GM10847 (cell line): ENCODE data around the gene POLE2.

ENCODE experiments used
- POLR2A ChIP-seq: IDR thresholded peaks from 2 replicates; pipeline ENCODE4 v1.6.1; 2011; ENCODE audit not compliant: insufficient read length; ENCODE audit errors: extremely low read depth

POLE2 gene

DNA sequence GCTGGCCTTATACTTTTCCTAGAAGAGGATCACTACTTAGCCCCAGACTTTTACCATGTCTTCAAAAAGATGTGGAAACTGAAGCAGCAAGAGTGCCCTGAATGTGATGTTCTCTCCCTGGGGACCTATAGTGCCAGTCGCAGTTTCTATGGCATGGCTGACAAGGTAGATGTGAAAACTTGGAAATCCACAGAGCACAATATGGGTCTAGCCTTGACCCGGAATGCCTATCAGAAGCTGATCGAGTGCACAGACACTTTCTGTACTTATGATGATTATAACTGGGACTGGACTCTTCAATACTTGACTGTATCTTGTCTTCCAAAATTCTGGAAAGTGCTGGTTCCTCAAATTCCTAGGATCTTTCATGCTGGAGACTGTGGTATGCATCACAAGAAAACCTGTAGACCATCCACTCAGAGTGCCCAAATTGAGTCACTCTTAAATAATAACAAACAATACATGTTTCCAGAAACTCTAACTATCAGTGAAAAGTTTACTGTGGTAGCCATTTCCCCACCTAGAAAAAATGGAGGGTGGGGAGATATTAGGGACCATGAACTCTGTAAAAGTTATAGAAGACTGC, 65.9 kb downstream of the POLE2 start:
- TF ChIP-seq POLR2A: no peak

DNA sequence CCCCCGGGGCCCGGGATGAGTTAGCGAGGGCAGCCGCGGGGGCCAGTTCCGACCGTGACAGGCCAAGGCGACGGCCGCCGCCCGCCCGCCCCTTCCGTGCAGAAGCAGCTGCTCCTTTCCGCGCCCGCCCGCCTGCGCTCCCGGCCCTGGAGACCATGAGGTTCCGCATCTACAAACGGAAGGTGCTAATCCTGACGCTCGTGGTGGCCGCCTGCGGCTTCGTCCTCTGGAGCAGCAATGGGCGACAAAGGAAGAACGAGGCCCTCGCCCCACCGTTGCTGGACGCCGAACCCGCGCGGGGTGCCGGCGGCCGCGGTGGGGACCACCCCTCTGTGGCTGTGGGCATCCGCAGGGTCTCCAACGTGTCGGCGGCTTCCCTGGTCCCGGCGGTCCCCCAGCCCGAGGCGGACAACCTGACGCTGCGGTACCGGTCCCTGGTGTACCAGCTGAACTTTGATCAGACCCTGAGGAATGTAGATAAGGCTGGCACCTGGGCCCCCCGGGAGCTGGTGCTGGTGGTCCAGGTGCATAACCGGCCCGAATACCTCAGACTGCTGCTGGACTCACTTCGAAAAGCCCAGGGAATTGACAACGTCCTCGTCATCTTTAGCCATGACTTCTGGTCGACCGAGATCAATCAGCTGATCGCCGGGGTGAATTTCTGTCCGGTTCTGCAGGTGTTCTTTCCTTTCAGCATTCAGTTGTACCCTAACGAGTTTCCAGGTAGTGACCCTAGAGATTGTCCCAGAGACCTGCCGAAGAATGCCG, 66.7 kb downstream of the POLE2 start:
- TF ChIP-seq POLR2A: no peak

DNA sequence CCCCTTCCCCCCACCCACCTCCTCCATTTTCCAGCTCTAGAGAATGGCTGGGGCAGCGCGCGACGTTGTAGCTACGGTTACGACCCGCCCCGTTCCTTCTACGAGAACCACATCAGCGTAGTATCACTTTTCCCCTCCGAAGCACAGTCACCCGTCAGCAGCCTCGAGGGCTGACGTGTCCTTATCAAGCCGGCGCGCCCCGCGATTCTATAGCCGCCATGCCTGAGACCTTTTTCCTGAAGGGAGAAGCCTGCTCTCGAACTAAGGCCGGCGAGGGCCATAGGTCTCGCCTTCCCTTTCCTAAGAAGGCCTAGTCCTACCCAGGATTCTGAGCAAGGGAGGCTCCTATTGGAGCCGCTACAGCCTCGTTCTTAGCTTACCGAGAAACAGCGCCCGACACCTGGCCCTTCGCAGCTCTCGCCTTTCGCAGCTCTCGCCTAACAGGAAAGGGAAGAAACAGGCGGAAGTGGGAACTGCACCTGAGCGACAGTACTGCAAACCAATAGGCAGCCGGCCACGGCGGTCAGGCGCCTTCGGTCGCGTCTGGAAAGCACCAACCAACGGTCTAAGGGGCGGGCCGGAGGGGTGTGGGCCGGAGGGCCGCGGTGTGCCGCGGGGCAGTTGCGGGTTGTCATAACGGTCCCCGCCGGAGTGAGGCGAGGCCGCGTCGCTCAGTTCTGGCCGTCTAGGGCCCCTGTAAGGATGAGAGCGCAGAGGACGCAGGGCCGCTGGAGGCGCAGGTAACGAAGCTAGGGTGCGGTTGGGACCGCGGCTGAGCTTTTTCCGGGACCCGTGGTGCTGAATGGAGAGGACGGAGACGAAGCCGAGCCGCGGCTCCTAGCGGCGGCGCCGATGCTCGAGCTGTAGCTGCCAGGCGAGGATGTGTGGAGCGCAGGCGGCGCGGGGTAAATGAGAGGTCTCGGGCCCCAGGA, 67.6 kb downstream of the POLE2 start, which contains the start of the genes MGAT2 and RPL36AL:
TSS of gene MGAT2 (plus strand) at position 618 of the 932 bp plus-strand sequence. CDS start 470 bp downstream, outside the sequence.
TSS of gene RPL36AL (minus strand) at position 445 of the 932 bp plus-strand sequence. CDS start 1,522 bp downstream, outside the sequence.
- TF ChIP-seq POLR2A: peak; percentile 99

- no peak for TF ChIP-seq POLR2A
Observed at GRCh38 chr14:49619730-49620129, 68.3 kb downstream of the POLE2 start.

DNA sequence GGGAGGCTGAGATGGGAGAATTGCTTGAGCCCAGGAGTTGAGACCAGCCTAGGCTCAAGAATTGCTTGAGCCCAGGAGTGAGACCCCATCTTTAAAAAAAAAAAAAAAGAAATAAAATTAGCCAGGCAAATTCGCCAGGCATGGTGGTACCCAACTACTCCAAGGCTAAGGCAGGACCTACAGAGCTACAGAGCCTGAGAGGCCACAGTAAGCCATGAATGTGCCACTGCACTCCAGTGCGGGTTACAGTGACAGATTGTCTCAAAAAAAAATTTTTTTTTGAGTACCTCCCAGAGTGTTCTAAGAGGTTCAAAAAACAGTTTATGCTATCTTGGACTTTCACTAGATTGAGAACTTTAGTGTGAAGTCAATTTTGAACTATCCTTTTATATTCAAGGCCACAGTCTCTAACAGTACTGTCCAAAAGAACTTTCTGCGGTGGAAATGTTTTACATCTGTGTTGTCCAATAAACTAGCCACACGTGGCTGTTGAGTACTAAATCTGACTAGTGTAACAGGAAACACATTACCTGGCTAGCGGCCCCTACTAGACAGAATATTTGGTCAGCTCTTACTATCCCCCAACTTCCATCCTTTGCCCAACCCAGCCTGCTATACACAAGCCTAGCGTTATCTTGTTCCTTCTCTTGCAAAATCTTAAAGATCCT, 70.0 kb downstream of the POLE2 start:
- TF ChIP-seq POLR2A: no peak

DNA sequence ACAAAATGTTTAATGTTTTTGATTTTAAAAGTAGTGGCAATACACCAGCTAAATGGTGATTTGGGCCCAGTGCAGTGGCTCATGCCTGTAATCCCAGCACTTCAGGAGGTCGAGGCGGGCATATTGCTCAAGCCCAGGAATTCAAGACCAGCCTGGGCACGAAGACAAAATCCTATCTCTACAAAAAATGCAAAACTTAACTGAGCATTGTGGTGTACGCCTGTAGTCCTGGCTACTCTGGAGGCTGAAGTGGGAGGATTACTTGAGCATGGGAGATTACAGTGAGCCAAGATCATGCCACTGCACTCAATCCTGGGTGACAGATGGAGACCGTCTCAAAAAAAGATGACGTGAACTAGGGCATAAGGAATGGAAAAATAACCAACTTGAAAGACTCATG, 72.2 kb downstream of the POLE2 start:
- TF ChIP-seq POLR2A: no peak

DNA sequence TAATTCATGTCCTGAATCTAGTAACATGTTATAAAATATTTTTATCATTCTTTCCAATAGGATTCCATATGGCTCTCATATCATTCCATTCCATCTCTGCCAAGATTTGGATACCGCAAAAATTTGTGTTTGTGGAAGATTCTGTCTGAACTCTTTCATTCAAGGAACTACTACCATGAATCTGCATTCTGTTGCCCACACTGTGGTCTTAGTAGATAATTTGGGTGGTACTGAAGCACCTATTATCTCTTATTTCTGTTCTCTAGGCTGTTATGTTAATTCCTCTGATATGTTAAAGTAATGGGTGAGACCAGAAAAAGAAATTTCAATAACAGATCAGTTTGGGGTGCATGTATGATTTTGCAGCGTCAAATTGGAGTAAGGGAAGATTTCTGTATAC, 73.8 kb downstream of the POLE2 start:
- no peak for TF ChIP-seq POLR2A

DNA sequence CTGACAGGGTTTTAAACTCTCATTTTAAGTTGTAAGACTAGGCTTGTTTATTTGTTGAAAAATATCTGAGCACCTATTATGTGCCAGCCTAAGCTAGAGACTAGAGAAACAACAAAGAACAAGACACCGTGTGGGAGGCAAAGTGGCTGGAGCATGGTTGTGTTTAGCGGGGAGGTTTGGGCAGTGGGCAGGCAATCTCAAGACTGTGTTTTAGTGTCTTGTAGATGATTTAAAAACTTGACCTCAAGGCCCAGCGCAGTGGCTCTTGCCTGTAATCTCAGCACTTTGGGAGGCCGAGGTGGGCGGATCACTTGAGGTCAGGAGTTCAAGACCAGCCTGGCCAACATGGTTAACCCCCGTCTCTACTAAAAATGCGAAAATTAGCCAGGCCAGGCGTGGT, 75.3 kb downstream of the POLE2 start:
- TF ChIP-seq POLR2A: no peak

GRCh38 chr14:49612251-49612650, 75.8 kb downstream of the POLE2 start:
- no peak for TF ChIP-seq POLR2A

DNA sequence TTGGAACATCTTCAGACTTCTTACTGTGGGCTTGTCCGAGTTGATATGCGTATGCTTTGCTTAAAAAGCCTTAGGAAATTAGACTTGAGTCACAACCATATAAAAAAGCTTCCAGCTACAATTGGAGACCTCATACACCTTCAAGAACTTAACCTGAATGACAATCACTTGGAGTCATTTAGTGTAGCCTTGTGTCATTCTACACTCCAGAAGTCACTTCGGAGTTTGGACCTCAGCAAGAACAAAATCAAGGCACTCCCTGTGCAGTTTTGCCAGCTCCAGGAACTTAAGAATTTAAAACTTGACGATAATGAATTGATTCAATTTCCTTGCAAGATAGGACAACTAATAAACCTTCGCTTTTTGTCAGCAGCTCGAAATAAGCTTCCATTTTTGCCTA, 80.4 kb downstream of the POLE2 start:
- TF ChIP-seq POLR2A: no peak

DNA sequence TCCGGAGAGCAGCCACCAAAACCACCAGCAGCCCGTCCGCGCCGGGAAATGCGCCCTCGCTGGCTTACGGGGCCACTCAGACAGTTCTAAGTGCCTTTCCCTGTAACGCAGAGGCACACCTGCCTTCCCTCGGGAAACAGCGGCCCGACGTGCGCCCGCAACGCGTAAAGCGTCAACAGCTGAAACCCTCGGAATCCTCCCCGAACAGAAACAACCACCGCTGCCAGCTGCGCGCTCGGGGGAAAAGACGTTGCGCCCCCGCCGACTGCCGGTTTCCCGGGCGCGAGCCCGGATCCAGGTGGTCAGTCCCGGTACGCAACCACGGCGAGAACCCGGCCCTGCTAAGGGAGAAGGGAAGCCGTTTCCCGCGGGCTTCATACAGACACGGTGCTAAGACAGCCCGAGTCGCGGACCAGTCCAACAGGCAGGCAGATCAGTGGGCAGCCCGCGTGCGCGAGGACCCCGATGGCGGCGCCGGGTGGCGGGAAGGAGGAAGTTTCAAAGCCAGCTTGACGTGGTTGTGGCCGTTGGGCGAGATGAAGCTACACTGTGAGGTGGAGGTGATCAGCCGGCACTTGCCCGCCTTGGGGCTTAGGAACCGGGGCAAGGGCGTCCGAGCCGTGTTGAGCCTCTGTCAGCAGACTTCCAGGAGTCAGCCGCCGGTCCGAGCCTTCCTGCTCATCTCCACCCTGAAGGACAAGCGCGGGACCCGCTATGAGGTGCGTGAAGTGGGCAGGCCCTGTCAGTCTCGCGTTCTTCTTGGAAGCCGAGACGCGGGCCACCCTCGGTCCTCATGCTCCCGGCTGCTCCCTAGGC, 89.3 kb downstream of the POLE2 start, which contains the start of gene LRR1:
TSS of gene LRR1 (plus strand) at position 456 of the 816 bp plus-strand sequence. CDS start at position 537, 81 bp downstream.
- peak; percentile 76 for TF ChIP-seq POLR2A

DNA sequence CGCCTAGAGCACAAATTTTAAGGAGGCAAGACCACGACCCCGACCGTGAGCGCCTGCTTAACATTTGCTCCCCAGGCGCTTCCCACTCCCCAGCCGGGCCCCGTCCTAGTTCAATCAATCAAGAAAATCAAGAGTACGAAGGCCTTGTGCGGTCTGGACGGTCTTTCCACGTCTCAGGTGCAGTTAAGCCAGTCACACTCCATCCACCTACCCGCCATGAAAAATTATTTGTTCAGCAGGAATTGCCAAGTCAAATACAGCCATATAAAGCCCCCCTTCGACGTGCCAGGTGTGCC, 89.9 kb downstream of the POLE2 start:
- TF ChIP-seq POLR2A: no peak

DNA sequence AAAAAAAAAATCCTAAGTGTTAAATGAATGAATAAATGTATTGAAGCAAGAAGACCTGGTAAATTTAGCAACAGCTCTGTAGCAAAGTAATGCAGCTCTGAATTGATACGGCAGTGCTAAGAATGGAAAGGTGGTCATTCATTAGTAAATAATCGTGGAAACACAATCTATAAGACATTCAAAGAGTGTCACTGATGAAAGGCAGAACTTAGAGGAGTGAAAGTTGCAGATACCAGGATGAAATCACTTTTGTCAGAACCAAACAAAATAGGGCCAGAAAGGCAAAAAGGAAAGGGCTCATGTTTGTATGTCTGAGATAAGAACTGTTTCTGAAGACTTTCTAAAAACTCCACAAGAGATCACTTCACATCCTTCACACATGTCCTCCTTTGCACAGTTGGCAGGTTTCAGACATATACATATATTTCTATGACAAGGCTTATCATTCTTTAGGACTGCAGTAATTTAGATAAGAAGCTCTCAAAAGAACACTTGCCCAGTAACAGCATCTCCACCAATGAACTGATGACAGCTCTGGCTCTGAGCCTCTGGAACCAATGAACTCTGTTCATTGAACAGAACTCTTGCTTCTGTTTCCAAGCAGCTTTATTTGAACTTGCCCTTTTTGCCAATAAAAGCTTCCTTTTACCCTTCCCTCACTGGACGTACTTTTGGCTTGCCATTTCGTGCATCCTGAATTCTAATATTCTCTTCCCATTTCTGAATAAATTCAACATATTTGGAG, 93.5 kb downstream of the POLE2 start:
- TF ChIP-seq POLR2A: no peak
